Uterus (tissue), 2 donors: Measurements from ENCODE around the gene HNRNPUL1.

ENCODE experiments used
- CTCF ChIP-seq, 4 experiments: fragments of 200-600 bp in 2 of 4; fragments of 450-650 bp in 2 of 4; sonication (generic) in 2 of 4; IDR thresholded peaks; one replicate each; pipeline ENCODE4 v1.5.1; 2016 to 2019; ENCODE audit warnings: antibody characterized with exemption in 4 of 4, mild to moderate bottlenecking in 2 of 4, moderate library complexity in 1 of 4
- POLR2A ChIP-seq, 2 donors: fragments of 450-650 bp; IDR thresholded peaks; one replicate each; pipeline ENCODE4 v1.6.1; 2016; ENCODE audit warnings: antibody characterized with exemption in 2 of 2, mild to moderate bottlenecking in 1 of 2, moderate library complexity in 1 of 2

- TF ChIP-seq CTCF (IDR thresholded peaks at IDR 0.05) (no peak), POLR2A (IDR thresholded peaks at IDR 0.05) (no peak)
Measured at GRCh38 chr19:41221514-41222205, 42.5 kb upstream of the HNRNPUL1 start.
